H1 (cell line): ENCODE measurements around the gene KCNMA1. TPM values are rescaled to one million over a fixed set of nuclear protein-coding genes. Genes with fewer than 3 reads are reported as not detected.

Experiments
- CTCF ChIA-PET: fragments of 300-600 bp; sonication (Branson Sonifier 250); formaldehyde crosslinking; loops from one replicate; lab custom pipeline; 2021; ENCODE audit not compliant: partially characterized antibody; lab: Charles Lee
- POLR2A ChIA-PET: fragments of 300-600 bp; sonication (Branson Sonifier 250); formaldehyde crosslinking; loops from one replicate; lab custom pipeline; 2021; ENCODE audit warnings: inconsistent platforms; ENCODE audit not compliant: partially characterized antibody; lab: Charles Lee
- DNase-seq, 2 experiments: peaks; one replicate each; pipeline versions ENCODE4 v3.0.0 to v3.0.0-alpha.2; 2010 to 2022; ENCODE audit warnings: low spot score in 2 of 2, low read depth in 1 of 2, mixed read lengths in 1 of 2
- FAIRE-seq: peaks from 2 replicates; lab custom pipeline; 2011; peaks lifted over from hg19 to GRCh38; lab: Jason Lieb, UNC
- H2AFZ ChIP-seq: 2 replicates; pipeline ENCODE4 v1.8.1; 2012; ENCODE audit warnings: low read length, inconsistent platforms
- H2AK5ac ChIP-seq: 2 replicates; pipeline ENCODE4 v1.6.1; 2013; ENCODE audit warnings: low read depth, low read length
- H2BK120ac ChIP-seq: replicated peaks from 2 replicates; pipeline ENCODE3; 2013; ENCODE audit warnings: low read depth, low read length, inconsistent platforms
- H2BK12ac ChIP-seq: 2 replicates; pipeline ENCODE4 v1.6.1; 2013; ENCODE audit warnings: low read depth, low read length
- H2BK15ac ChIP-seq: 2 replicates; pipeline ENCODE4 v1.6.1; 2013; ENCODE audit warnings: low read length
- H2BK20ac ChIP-seq: 2 replicates; pipeline ENCODE4 v1.6.1; 2013; ENCODE audit warnings: low read length
- H2BK5ac ChIP-seq: 2 replicates; pipeline ENCODE4 v1.6.1; 2013; ENCODE audit warnings: low read depth, low read length
- H3K14ac ChIP-seq: 2 replicates; pipeline ENCODE4 v1.6.1; 2013; ENCODE audit warnings: inconsistent platforms; ENCODE audit not compliant: insufficient read length
- H3K18ac ChIP-seq: 2 replicates; pipeline ENCODE4 v1.6.1; 2013; ENCODE audit warnings: low read length; ENCODE audit errors: extremely low read depth
- H3K23ac ChIP-seq: 2 replicates; pipeline ENCODE4 v1.6.1; 2013; ENCODE audit warnings: inconsistent platforms; ENCODE audit not compliant: insufficient read length
- H3K23me2 ChIP-seq: 2 replicates; pipeline ENCODE4 v1.6.1; 2013; ENCODE audit warnings: low read depth, low read length
- H3K27ac ChIP-seq: 2 replicates; pipeline ENCODE4 v1.6.1; 2011; ENCODE audit warnings: low read depth, low read length, inconsistent platforms
- H3K27me3 ChIP-seq, 4 experiments: replicated peaks in 1 of 4; 1 replicate in 1 of 4; 2 replicates in 3 of 4; pipeline versions ENCODE4 v1.6.1 to v1.8.1; 2011 to 2013; ENCODE audit warnings: low read length in 3 of 4, mild to moderate bottlenecking in 3 of 4, inconsistent platforms in 2 of 4, mixed read lengths in 2 of 4, moderate library complexity in 1 of 4; ENCODE audit not compliant: control insufficient read depth in 3 of 4, insufficient read depth in 3 of 4; ENCODE audit errors: extremely low read depth in 1 of 4
- H3K36me3 ChIP-seq, 4 experiments: 2 replicates each; pipeline versions ENCODE4 v1.6.1 to v1.8.1; 2011 to 2013; ENCODE audit warnings: mild to moderate bottlenecking in 4 of 4, low read length in 3 of 4, moderate library complexity in 2 of 4, control low read depth in 1 of 4, inconsistent platforms in 1 of 4; ENCODE audit not compliant: insufficient read depth in 4 of 4, control insufficient read depth in 2 of 4
- H3K4ac ChIP-seq: replicated peaks from 2 replicates; pipeline ENCODE3; 2013; ENCODE audit warnings: low read length, low read depth, mixed read lengths, inconsistent platforms; ENCODE audit not compliant: insufficient read length
- H3K4me1 ChIP-seq, 4 experiments: replicated peaks in 1 of 4; 1 replicate in 1 of 4; 2 replicates in 3 of 4; pipeline versions ENCODE4 v1.6.1 to v1.8.1; 2011 to 2013; ENCODE audit warnings: low read length in 3 of 4, inconsistent platforms in 2 of 4, mixed read lengths in 1 of 4; ENCODE audit not compliant: insufficient read depth in 4 of 4, control insufficient read depth in 3 of 4
- H3K4me2 ChIP-seq, 2 experiments: 2 replicates each; pipeline versions ENCODE4 v1.6.1 to v1.8.1; 2011 to 2013; ENCODE audit warnings: low read depth in 2 of 2, low read length in 2 of 2, control low read depth in 1 of 2, inconsistent platforms in 1 of 2, mild to moderate bottlenecking in 1 of 2; ENCODE audit not compliant: insufficient read depth in 1 of 2
- H3K4me3 ChIP-seq, 4 experiments: fragments of 200-600, 300-600 bp in 1 of 4; sonication (generic), shearing (Covaris generic), sonication (Bioruptor Twin) in 1 of 4; 2 replicates each; pipeline versions ENCODE4 v1.5.1 to v1.8.1; 2011 to 2016; ENCODE audit warnings: low read length in 4 of 4, low read depth in 3 of 4, control low read depth in 2 of 4, inconsistent platforms in 2 of 4, mild to moderate bottlenecking in 2 of 4, mixed read lengths in 1 of 4, moderate library complexity in 1 of 4; ENCODE audit not compliant: insufficient read depth in 2 of 4; ENCODE audit errors: extremely low read depth in 1 of 4
- H3K56ac ChIP-seq: replicated peaks from 2 replicates; pipeline ENCODE3; 2013; ENCODE audit warnings: low read depth, mild to moderate bottlenecking, mixed read lengths, low read length, inconsistent platforms; ENCODE audit not compliant: insufficient read length
- H3K79me1 ChIP-seq: 2 replicates; pipeline ENCODE4 v1.6.1; 2013; ENCODE audit warnings: low read depth, low read length, control low read depth
- H3K79me2 ChIP-seq, 2 experiments: 2 replicates each; pipeline versions ENCODE4 v1.6.1 to v1.8.1; 2012 to 2013; ENCODE audit warnings: low read length in 2 of 2, mild to moderate bottlenecking in 2 of 2, inconsistent platforms in 1 of 2; ENCODE audit not compliant: insufficient read depth in 2 of 2, control insufficient read depth in 1 of 2
- H3K9ac ChIP-seq, 4 experiments: replicated peaks in 1 of 4; 1 replicate in 1 of 4; 2 replicates in 3 of 4; pipeline versions ENCODE4 v1.6.1 to v1.8.1; 2011 to 2013; ENCODE audit warnings: low read depth in 3 of 4, low read length in 3 of 4, control low read depth in 2 of 4, mild to moderate bottlenecking in 2 of 4, moderate library complexity in 2 of 4, inconsistent platforms in 1 of 4; ENCODE audit errors: extremely low read depth in 1 of 4
- H3K9me3 ChIP-seq, 2 experiments: 2 replicates each; pipeline versions ENCODE4 v1.6.1 to v1.8.1; 2012 to 2013; ENCODE audit warnings: mild to moderate bottlenecking in 2 of 2, moderate library complexity in 2 of 2, control low read depth in 1 of 2, inconsistent platforms in 1 of 2, low read depth in 1 of 2, low read length in 1 of 2, mixed read lengths in 1 of 2; ENCODE audit not compliant: insufficient read depth in 2 of 2
- H4K20me1 ChIP-seq, 2 experiments: replicated peaks in 1 of 2; 2 replicates each; pipeline versions ENCODE3 to v1.8.1; 2011 to 2013; ENCODE audit warnings: inconsistent platforms in 2 of 2, low read length in 2 of 2, mild to moderate bottlenecking in 1 of 2; ENCODE audit not compliant: insufficient read depth in 2 of 2, control insufficient read depth in 1 of 2
- H4K5ac ChIP-seq: 2 replicates; pipeline ENCODE4 v1.6.1; 2013; ENCODE audit warnings: low read length, low read depth, mixed read lengths, inconsistent platforms; ENCODE audit not compliant: insufficient read length
- H4K8ac ChIP-seq: 2 replicates; pipeline ENCODE4 v1.8.0; 2013; ENCODE audit warnings: mild to moderate bottlenecking, moderate library complexity, low read length, inconsistent platforms; ENCODE audit not compliant: insufficient read depth; ENCODE audit errors: extremely low read depth
- H4K91ac ChIP-seq: replicated peaks from 2 replicates; pipeline ENCODE3; 2013; ENCODE audit warnings: low read length, mixed read lengths, inconsistent platforms; ENCODE audit not compliant: insufficient read length
- ASH2L ChIP-seq: fragments of 200-600, 300-600 bp; sonication (generic); IDR thresholded peaks from one replicate; pipeline ENCODE4 v1.7.1; 2017; ENCODE audit warnings: low read length
- CREB1 ChIP-seq: IDR thresholded peaks from 2 replicates; pipeline ENCODE4 v1.6.1; 2012; ENCODE audit warnings: inconsistent platforms
- CTBP2 ChIP-seq: IDR thresholded peaks from 2 replicates; pipeline ENCODE4 v1.7.0; 2011; ENCODE audit warnings: borderline replicate concordance, mild to moderate bottlenecking, moderate library complexity, mixed read lengths, low read length; ENCODE audit not compliant: insufficient read depth, insufficient read length
- EP300 ChIP-seq, 2 experiments: IDR thresholded peaks; 1 replicate in 1 of 2; 2 replicates in 1 of 2; pipeline ENCODE4 v1.6.1; 2011 to 2012; ENCODE audit warnings: low read depth in 2 of 2, low read length in 2 of 2, mild to moderate bottlenecking in 2 of 2, borderline replicate concordance in 1 of 2, inconsistent platforms in 1 of 2, moderate library complexity in 1 of 2
- JUND ChIP-seq: IDR thresholded peaks from 2 replicates; pipeline ENCODE4 v1.6.1; 2011; ENCODE audit warnings: mild to moderate bottlenecking, improper control_type of control experiment, low read length
- KDM5A ChIP-seq: fragments of 200-600 bp; IDR thresholded peaks from 2 replicates; pipeline ENCODE4 v1.7.1; 2012; ENCODE audit warnings: mild to moderate bottlenecking, low read length, inconsistent platforms, mixed read lengths
- RXRA ChIP-seq: IDR thresholded peaks from 2 replicates; pipeline ENCODE4 v1.6.1; 2011; ENCODE audit warnings: low read depth, mild to moderate bottlenecking, low read length, moderate library complexity; ENCODE audit not compliant: insufficient read depth
- SAP30 ChIP-seq: fragments of 300-600 bp; sonication (generic); IDR thresholded peaks from 2 replicates; pipeline ENCODE4 v1.7.1; 2012; ENCODE audit warnings: low read length, moderate library complexity, mild to moderate bottlenecking, inconsistent platforms; ENCODE audit not compliant: insufficient read depth, insufficient replicate concordance
- YY1 ChIP-seq: IDR thresholded peaks from 2 replicates; pipeline ENCODE4 v1.6.1; 2011; ENCODE audit warnings: low read depth, mild to moderate bottlenecking, low read length
- WGBS, 2 experiments: shearing (Covaris generic) in 1 of 2; methylation state at CpG; one replicate each; pipeline versions ENCODE4 v1.1.6 to v1.1.7; 2013 to 2015; ENCODE audit warnings: low lambda C conversion rate in 2 of 2, mixed read lengths in 2 of 2, inconsistent platforms in 1 of 2, low coverage in 1 of 2, missing lambda C conversion rate in 1 of 2; ENCODE audit not compliant: insufficient replicate concordance in 2 of 2, insufficient coverage in 1 of 2, insufficient read length in 1 of 2; ENCODE audit errors: extremely low coverage in 1 of 2, missing lambda C conversion rate in 1 of 2; 5-methylcytosine and 5-hydroxymethylcytosine counted together
- polyA plus RNA-seq, 7 experiments: library from polyadenylated mRNA; depleted of rRNA in 3 of 7; stranded (reverse) in 5 of 7; unstranded in 2 of 7; fragments of >200 nt in 5 of 7; fragments of 200-250 nt in 2 of 7; gene quantifications; 1 replicate in 5 of 7; 2 replicates in 1 of 7; 4 replicates in 1 of 7; pipeline versions ENCODE4 v1.2.1 to v1.2.3, GENCODE V29; 2011 to 2013; ENCODE audit warnings: missing spikeins in 2 of 7, mixed read lengths in 2 of 7
- total RNA-seq: library from RNA; stranded (reverse); fragmentation: NEBNext Ultra II Directional; extraction: Animal tissue kit (Norgen Biotek cat#: 25700); gene quantifications from 2 replicates; pipeline ENCODE4 v1.2.1, GENCODE V29; 2021
- TF ChIP-seq, protein P1 (sequence below), 3 experiments: IDR thresholded peaks; 1 replicate in 2 of 3; 2 replicates in 1 of 3; pipeline versions ENCODE4 v1.5.1 to v1.6.1; 2011; ENCODE audit warnings: low read length in 3 of 3, mild to moderate bottlenecking in 3 of 3, inconsistent platforms in 2 of 3, low read depth in 1 of 3, moderate library complexity in 1 of 3; ENCODE audit not compliant: insufficient read depth in 1 of 3; ENCODE audit errors: control extremely low read depth in 1 of 3
- TF ChIP-seq, protein P2 (sequence below): IDR thresholded peaks from 2 replicates; pipeline ENCODE4 v1.6.1; 2012; ENCODE audit warnings: inconsistent platforms

The KCNMA1 gene
- total and polyA plus RNA-seq, 2 of the 8 experiments (the other 6 are each of a cell fraction or from before 2014, with no cell fraction given) = 10.2 to 11.1 TPM

DNA sequence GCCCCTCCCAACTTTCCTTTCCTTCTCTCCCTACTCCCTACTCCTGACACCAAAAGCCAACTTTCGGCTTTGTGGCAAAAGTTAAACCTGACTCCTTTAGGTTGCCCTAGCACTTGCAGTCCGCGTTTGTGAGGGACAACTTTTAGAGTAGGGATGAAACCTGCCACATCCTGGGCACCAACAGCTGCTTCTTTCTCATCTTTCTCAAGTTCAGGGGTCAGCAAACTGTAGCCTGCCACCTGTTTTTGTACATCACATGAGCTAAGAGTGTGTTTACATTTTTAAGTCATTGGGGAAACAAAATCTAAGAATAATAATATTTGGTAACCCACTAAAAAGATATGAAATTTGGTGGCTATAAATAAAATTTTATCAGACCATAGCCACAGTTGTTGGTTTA lies 660.6 kb downstream of the KCNMA1 start:
- no peaks in the 10 kb centered on the region for H3K4me1 ChIP-seq
- no peak overlapping the region for H3K27ac ChIP-seq
- no peak overlapping the region for H3K4me3 ChIP-seq
- H4K20me1 ChIP-seq = no peaks in the 10 kb centered on the region
- no peaks in the 10 kb centered on the region for H3K79me2 ChIP-seq
- H3K79me1 ChIP-seq = no peaks in the 10 kb centered on the region
- no peak overlapping the region for H2BK20ac ChIP-seq
- FAIRE-seq (no peak), DNase-seq (no peak)
- WGBS, 2 experiments = 93% methylated on average over 3 of the region's 3 CpGs; no CpG with 5 or more reads in 1 of the 2 experiments
- no peaks in the 10 kb centered on the region for H3K36me3 ChIP-seq
- no peaks in the 10 kb centered on the region for H3K9me3 ChIP-seq
- no peak overlapping the region for H4K91ac ChIP-seq
- CTCF ChIA-PET = interaction anchor here (1.1 kb wide), 1 partner anchor 15 kb away, joined by 3 read pairs; no protein-coding TSS in a partner anchor
- H3K23ac ChIP-seq = no peak overlapping the region
- H2AK5ac ChIP-seq = no peak overlapping the region
- H3K27me3 ChIP-seq = no peaks in the 10 kb centered on the region
- no peaks in the 10 kb centered on the region for H3K23me2 ChIP-seq
- H3K56ac ChIP-seq = no peak overlapping the region
- no peak overlapping the region for H2BK5ac ChIP-seq
- no peak overlapping the region for H3K9ac ChIP-seq
- H4K5ac ChIP-seq = no peak overlapping the region
- H3K4ac ChIP-seq = no peak overlapping the region
- H2AFZ ChIP-seq = no peak overlapping the region
- no peak overlapping the region for H4K8ac ChIP-seq
- H2BK120ac ChIP-seq = no peak overlapping the region
- no peak overlapping the region for H3K18ac ChIP-seq
- no peak overlapping the region for H3K4me2 ChIP-seq
- POLR2A ChIA-PET = no interaction called here
- no peak overlapping the region for H2BK15ac ChIP-seq
- H3K14ac ChIP-seq = no peak overlapping the region
- H2BK12ac ChIP-seq = no peak overlapping the region
- no peak for TF ChIP-seq YY1
- no peak for TF ChIP-seq SAP30
- no peak for TF ChIP-seq EP300 (IDR thresholded peaks at IDR 0.05; ENCODE audit: borderline replicate concordance in 1 of 2, low read depth in 2 of 2, low read length in 2 of 2)
- TF ChIP-seq JUND = no peak
- TF ChIP-seq ASH2L = no peak
- TF ChIP-seq CTBP2 = no peak
- no peak for TF ChIP-seq KDM5A
- TF ChIP-seq, protein P1, sequence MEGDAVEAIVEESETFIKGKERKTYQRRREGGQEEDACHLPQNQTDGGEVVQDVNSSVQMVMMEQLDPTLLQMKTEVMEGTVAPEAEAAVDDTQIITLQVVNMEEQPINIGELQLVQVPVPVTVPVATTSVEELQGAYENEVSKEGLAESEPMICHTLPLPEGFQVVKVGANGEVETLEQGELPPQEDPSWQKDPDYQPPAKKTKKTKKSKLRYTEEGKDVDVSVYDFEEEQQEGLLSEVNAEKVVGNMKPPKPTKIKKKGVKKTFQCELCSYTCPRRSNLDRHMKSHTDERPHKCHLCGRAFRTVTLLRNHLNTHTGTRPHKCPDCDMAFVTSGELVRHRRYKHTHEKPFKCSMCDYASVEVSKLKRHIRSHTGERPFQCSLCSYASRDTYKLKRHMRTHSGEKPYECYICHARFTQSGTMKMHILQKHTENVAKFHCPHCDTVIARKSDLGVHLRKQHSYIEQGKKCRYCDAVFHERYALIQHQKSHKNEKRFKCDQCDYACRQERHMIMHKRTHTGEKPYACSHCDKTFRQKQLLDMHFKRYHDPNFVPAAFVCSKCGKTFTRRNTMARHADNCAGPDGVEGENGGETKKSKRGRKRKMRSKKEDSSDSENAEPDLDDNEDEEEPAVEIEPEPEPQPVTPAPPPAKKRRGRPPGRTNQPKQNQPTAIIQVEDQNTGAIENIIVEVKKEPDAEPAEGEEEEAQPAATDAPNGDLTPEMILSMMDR (IDR thresholded peaks at IDR 0.05; ENCODE audit: control extremely low read depth in 1 of 3, insufficient read depth in 1 of 3, low read depth in 1 of 3, low read length in 3 of 3) = no peak
- TF ChIP-seq, protein P2, sequence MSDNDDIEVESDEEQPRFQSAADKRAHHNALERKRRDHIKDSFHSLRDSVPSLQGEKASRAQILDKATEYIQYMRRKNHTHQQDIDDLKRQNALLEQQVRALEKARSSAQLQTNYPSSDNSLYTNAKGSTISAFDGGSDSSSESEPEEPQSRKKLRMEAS = no peak
- no peak for TF ChIP-seq RXRA
- no peak for TF ChIP-seq CREB1
